HL-60/S4 treated with phorbol 12-myristate 13-acetate at 8.2 ng/mL for 4 days and 3 days (cell line): ENCODE data around the gene ZBTB18.
"Not testable (repeated sequence)": the region's sequence is repeated elsewhere in the genome, so short reads cannot be mapped to it uniquely, and the experiment has no call there.

Source experiments
- in situ Hi-C: fragments of 300-500 bp; cut with MboI; formaldehyde crosslinking; loops from 2 replicates; pipeline ENCODE4 v1.15.0; 2022; ENCODE audit warnings: low sequenced_read_pairs

Gene ZBTB18

GRCh38 chr1:244050835-244051444, at the start of gene ZBTB18:
Gene ZBTB18, plus strand, starts transcription at chr1:244051283. Its CDS starts 149 bp downstream, at chr1:244051432.
- in situ Hi-C loops, result loop anchor here (25.0 kb wide), 1 partner anchor 211 kb away; no protein-coding TSS in a partner anchor

GRCh38 chr1:244002721-244003120, 48.4 kb upstream of the ZBTB18 start:
- in situ Hi-C loops, result no loop called here

- in situ Hi-C loops, result no loop called here
Measured at GRCh38 chr1:244005455-244005854, 45.6 kb upstream of the ZBTB18 start.

GRCh38 chr1:244006381-244006901, 44.6 kb upstream of the ZBTB18 start:
- in situ Hi-C loops, result no loop called here

GRCh38 chr1:244006961-244007360, 44.1 kb upstream of the ZBTB18 start:
- in situ Hi-C loops, result no loop called here

GRCh38 chr1:244010191-244010590, 40.9 kb upstream of the ZBTB18 start:
- in situ Hi-C loops, result no loop called here

- in situ Hi-C loops, result no loop called here
Measured at GRCh38 chr1:244010703-244011123, 40.4 kb upstream of the ZBTB18 start.

GRCh38 chr1:244011271-244011670, 39.8 kb upstream of the ZBTB18 start:
- in situ Hi-C loops, result no loop called here

GRCh38 chr1:244011786-244012185, 39.3 kb upstream of the ZBTB18 start:
- in situ Hi-C loops, result no loop called here

- in situ Hi-C loops, result no loop called here
Measured at GRCh38 chr1:244012202-244012601, 38.9 kb upstream of the ZBTB18 start.

GRCh38 chr1:244013100-244013499, 38.0 kb upstream of the ZBTB18 start:
- in situ Hi-C loops, result no loop called here

GRCh38 chr1:244014862-244015261, 36.2 kb upstream of the ZBTB18 start:
- in situ Hi-C loops, result not testable (repeated sequence)

- in situ Hi-C loops, result no loop called here
Measured at GRCh38 chr1:244019982-244020485, 31.0 kb upstream of the ZBTB18 start.

GRCh38 chr1:244021427-244021826, 29.7 kb upstream of the ZBTB18 start:
- in situ Hi-C loops, result no loop called here

- in situ Hi-C loops, result no loop called here
Measured at GRCh38 chr1:244022311-244022710, 28.8 kb upstream of the ZBTB18 start.

- in situ Hi-C loops, result no loop called here
Measured at GRCh38 chr1:244022864-244023440, 28.1 kb upstream of the ZBTB18 start.

- in situ Hi-C loops, result no loop called here
Measured at GRCh38 chr1:244027491-244028145, 23.5 kb upstream of the ZBTB18 start.

- in situ Hi-C loops, result no loop called here
Measured at GRCh38 chr1:244028701-244029100, 22.4 kb upstream of the ZBTB18 start.

GRCh38 chr1:244029124-244029523, 22.0 kb upstream of the ZBTB18 start:
- in situ Hi-C loops, result no loop called here

GRCh38 chr1:244030481-244031040, 20.5 kb upstream of the ZBTB18 start:
- in situ Hi-C loops, result no loop called here

GRCh38 chr1:244035358-244035757, 15.7 kb upstream of the ZBTB18 start:
- in situ Hi-C loops, result no loop called here
